NB4 (cell line): ENCODE data around the gene NUDCD2.

Experiments used
- DNase-seq: peaks from one replicate; pipeline ENCODE4 v3.0.0; 2010; ENCODE audit warnings: low read depth
- H3K4me3 ChIP-seq: one replicate; pipeline ENCODE4 v1.5.1; 2011; ENCODE audit warnings: mild to moderate bottlenecking, low read depth, low read length, moderate library complexity
- CTCF ChIP-seq: IDR thresholded peaks from one replicate; pipeline ENCODE4 v1.5.1; 2012; ENCODE audit warnings: low read depth, low read length
- MAX ChIP-seq: IDR thresholded peaks from 2 replicates; pipeline ENCODE4 v1.6.1; 2011; ENCODE audit warnings: low read depth, low read length
- MYC ChIP-seq: IDR thresholded peaks from 2 replicates; pipeline ENCODE4 v1.6.1; 2011; ENCODE audit warnings: low read depth, low read length
- POLR2A ChIP-seq: IDR thresholded peaks from 2 replicates; pipeline ENCODE4 v1.6.1; 2011; ENCODE audit warnings: mild to moderate bottlenecking; ENCODE audit not compliant: insufficient read length; ENCODE audit errors: extremely low read depth

The NUDCD2 gene

GRCh38 chr5:163459819-163460561 is at the start of gene NUDCD2:
NUDCD2 (minus strand) TSS chr5:163460102; CDS start chr5:163460050, 52 bp downstream.
- DNase-seq: peak; percentile 98
- H3K4me3 ChIP-seq: peak within 1 kb of the TSS; percentile 100
- TF ChIP-seq MAX: peak; percentile 48
- peak; percentile 96 for TF ChIP-seq POLR2A
- TF ChIP-seq MYC: peak; percentile 83
- no peak for TF ChIP-seq CTCF

GRCh38 chr5:163509291-163509951 is 49.5 kb upstream of the NUDCD2 start:
- no peak for TF ChIP-seq CTCF
- no peak for TF ChIP-seq MAX
- no peak for TF ChIP-seq MYC
- TF ChIP-seq POLR2A: no peak
- peak overlapping the region; percentile 14 for H3K4me3 ChIP-seq
- no peak for DNase-seq

GRCh38 chr5:163508753-163509152 is 48.9 kb upstream of the NUDCD2 start:
- H3K4me3 ChIP-seq: peak overlapping the region; percentile 6
- no peak for DNase-seq

GRCh38 chr5:163506726-163507125 is 46.8 kb upstream of the NUDCD2 start:
- peak; percentile 17 for DNase-seq
- peak overlapping the region; percentile 97 for H3K4me3 ChIP-seq
- no peak for TF ChIP-seq POLR2A
- no peak for TF ChIP-seq CTCF
- no peak for TF ChIP-seq MYC
- no peak for TF ChIP-seq MAX

More at GRCh38 chr5:163508753-163509152, 48.9 kb upstream of the NUDCD2 start:
- TF ChIP-seq MYC (no peak), POLR2A (no peak), MAX (no peak), CTCF (no peak)

GRCh38 chr5:163506095-163506457 is 46.2 kb upstream of the NUDCD2 start:
- TF ChIP-seq MYC (no peak), CTCF (no peak), MAX (no peak), POLR2A (no peak)
- DNase-seq: no peak
- peak overlapping the region; percentile 97 for H3K4me3 ChIP-seq
